OCI-LY3 (cell line): ENCODE results near the gene LAT.

Source experiments
- CTCF ChIP-seq: fragments of 200-600, 300-600 bp; sonication (generic); IDR thresholded peaks from 2 replicates; pipeline ENCODE4 v1.5.1; 2014; ENCODE audit warnings: antibody characterized with exemption, low read length, low read depth
- EZH2phosphoT487 ChIP-seq: fragments of 200-600 bp; shearing (Covaris generic); IDR thresholded peaks from 2 replicates; pipeline ENCODE4 v1.6.1; 2018; ENCODE audit warnings: antibody characterized with exemption, mixed run types, low read depth

GRCh38 chr16:28975158-28975599 is 9.7 kb upstream of the LAT start:
- TF ChIP-seq CTCF = no peak
- TF ChIP-seq EZH2phosphoT487 = no peak
